Measurements from ENCODE around the gene RIC1.
"Not testable (repeated sequence)": the region's sequence is repeated elsewhere in the genome, so short reads cannot be mapped to it uniquely, and the experiment has no call there.

Gene RIC1

GRCh38 chr9:5650356-5651105, 21.6 kb downstream of the RIC1 start:
- H3K27ac ChIP-seq: no peak overlapping the region
- H3K4me2 ChIP-seq: peak overlapping the region in 2 of 11 experiments; percentile 13 to 26; a peak in 3 of 22 replicates
- TF ChIP-seq Cebpa-rat (IDR thresholded peaks at IDR 0.05): no peak
- peaks cover 75 to 100% (median 98%) of the 10 kb centered on the region in 11 experiments for H3K9me3 ChIP-seq (replicated peaks in 1 of 11)
- peak overlapping the region in 1 of 10 experiments; percentile 6; a peak in 5 of 20 replicates for H3K4me3 ChIP-seq
- peaks cover 0 to 33% (median 3%) of the 10 kb centered on the region in 10 experiments; a peak in 7 of 20 replicates for H3K4me1 ChIP-seq
- H4K20me1 ChIP-seq: peaks cover 46 to 98% (median 84%) of the 10 kb centered on the region in 11 experiments
- no peaks in the 10 kb centered on the region for H3K27me3 ChIP-seq
- H3K9ac ChIP-seq: no peak overlapping the region
- H3K36me3 ChIP-seq: peaks cover 13 to 99% (median 84%) of the 10 kb centered on the region in 11 experiments; a peak in 20 of 22 replicates

- Histone ChIP-seq H3K36me3 (peaks cover 13 to 98% (median 82%) of the 10 kb centered on the region in 11 experiments; a peak in 20 of 22 replicates), H3K9ac (no peak overlapping the region), H3K4me2 (peak overlapping the region in 2 of 11 experiments; percentile 13 to 26; a peak in 2 of 22 replicates), H3K27me3 (no peaks in the 10 kb centered on the region), H4K20me1 (peaks cover 53 to 98% (median 84%) of the 10 kb centered on the region in 11 experiments), H3K9me3 (replicated peaks in 1 of 11) (peaks cover 71 to 99% (median 95%) of the 10 kb centered on the region in 11 experiments), H3K4me3 (no peak overlapping the region; a peak in 4 of 20 replicates), H3K4me1 (peaks cover 0 to 33% (median 3%) of the 10 kb centered on the region in 10 experiments; a peak in 7 of 20 replicates), H3K27ac (no peak overlapping the region)
- no peak for TF ChIP-seq Cebpa-rat (IDR thresholded peaks at IDR 0.05)
Observed at GRCh38 chr9:5651246-5651645, 22.3 kb downstream of the RIC1 start.

- Histone ChIP-seq H3K27me3 (no peaks in the 10 kb centered on the region), H3K9me3 (replicated peaks in 1 of 11) (peaks cover 59 to 94% (median 84%) of the 10 kb centered on the region in 11 experiments), H3K9ac (no peak overlapping the region), H4K20me1 (peaks cover 58 to 99% (median 95%) of the 10 kb centered on the region in 11 experiments), H3K4me3 (no peak overlapping the region), H3K4me1 (peaks cover 0 to 33% (median 0%) of the 10 kb centered on the region in 10 experiments; a peak in 5 of 20 replicates), H3K4me2 (no peak overlapping the region), H3K27ac (no peak overlapping the region), H3K36me3 (peaks cover 28 to 98% (median 90%) of the 10 kb centered on the region in 11 experiments; a peak in 21 of 22 replicates)
- TF ChIP-seq Cebpa-rat (IDR thresholded peaks at IDR 0.05): no peak
Observed at GRCh38 chr9:5652821-5653220, 23.9 kb downstream of the RIC1 start.

- Histone ChIP-seq H3K4me1 (peaks cover 0 to 39% (median 0%) of the 10 kb centered on the region in 10 experiments; a peak in 6 of 20 replicates), H3K9me3 (replicated peaks in 1 of 11) (peaks cover 46 to 100% (median 97%) of the 10 kb centered on the region in 11 experiments), H3K36me3 (peaks cover 83 to 100% (median 100%) of the 10 kb centered on the region in 11 experiments), H4K20me1 (peaks cover 43 to 100% (median 78%) of the 10 kb centered on the region in 11 experiments; a peak in 21 of 22 replicates)
- H3K4me2 ChIP-seq, H3K27me3 ChIP-seq, H3K9ac ChIP-seq, H3K27ac ChIP-seq, H3K4me3 ChIP-seq: not testable (repeated sequence)
Observed at GRCh38 chr9:5662804-5663203, 33.9 kb downstream of the RIC1 start.

GRCh38 chr9:5665059-5665458, 36.2 kb downstream of the RIC1 start:
- H3K27me3 ChIP-seq: no peaks in the 10 kb centered on the region
- H3K36me3 ChIP-seq: peaks cover 74 to 100% (median 99%) of the 10 kb centered on the region in 11 experiments
- no peak overlapping the region for H3K4me3 ChIP-seq
- H3K9ac ChIP-seq: no peak overlapping the region
- TF ChIP-seq Cebpa-rat (IDR thresholded peaks at IDR 0.05): no peak
- peak overlapping the region in 2 of 11 experiments; percentile 15 to 43; a peak in 2 of 22 replicates for H3K4me2 ChIP-seq
- peaks cover 55 to 100% (median 91%) of the 10 kb centered on the region in 11 experiments; a peak in 21 of 22 replicates for H4K20me1 ChIP-seq
- H3K9me3 ChIP-seq (replicated peaks in 1 of 11): peaks cover 43 to 100% (median 100%) of the 10 kb centered on the region in 11 experiments
- no peak overlapping the region for H3K27ac ChIP-seq
- peaks cover 0 to 33% (median 0%) of the 10 kb centered on the region in 10 experiments; a peak in 6 of 20 replicates for H3K4me1 ChIP-seq

- Histone ChIP-seq H3K9ac (no peak overlapping the region), H3K36me3 (peaks cover 66 to 100% (median 98%) of the 10 kb centered on the region in 11 experiments), H3K4me1 (peaks cover 0 to 33% (median 0%) of the 10 kb centered on the region in 10 experiments; a peak in 6 of 20 replicates), H3K27ac (no peak overlapping the region), H3K4me2 (peak overlapping the region in 2 of 11 experiments; percentile 15 to 20; a peak in 1 of 22 replicates), H4K20me1 (peaks cover 69 to 100% (median 97%) of the 10 kb centered on the region in 11 experiments), H3K27me3 (no peaks in the 10 kb centered on the region), H3K9me3 (replicated peaks in 1 of 11) (peaks cover 20 to 97% (median 90%) of the 10 kb centered on the region in 11 experiments; a peak in 21 of 22 replicates), H3K4me3 (no peak overlapping the region)
- no peak for TF ChIP-seq Cebpa-rat (IDR thresholded peaks at IDR 0.05)
Observed at GRCh38 chr9:5667391-5667790, 38.5 kb downstream of the RIC1 start.

- H3K36me3 ChIP-seq: peaks cover 64 to 99% (median 85%) of the 10 kb centered on the region in 11 experiments
- no peak overlapping the region for H3K4me3 ChIP-seq
- H3K27ac ChIP-seq: no peak overlapping the region
- H4K20me1 ChIP-seq: peaks cover 66 to 98% (median 91%) of the 10 kb centered on the region in 11 experiments
- H3K9ac ChIP-seq: no peak overlapping the region
- H3K9me3 ChIP-seq (replicated peaks in 1 of 11): peaks cover 17 to 83% (median 70%) of the 10 kb centered on the region in 11 experiments; a peak in 20 of 22 replicates
- H3K4me2 ChIP-seq: no peak overlapping the region
- no peak for TF ChIP-seq Cebpa-rat (IDR thresholded peaks at IDR 0.05)
- peaks cover 0 to 19% (median 0%) of the 10 kb centered on the region in 10 experiments; a peak in 5 of 20 replicates for H3K4me1 ChIP-seq
- no peaks in the 10 kb centered on the region for H3K27me3 ChIP-seq
Observed at GRCh38 chr9:5670079-5670478, 41.2 kb downstream of the RIC1 start.

- peaks cover 60 to 99% (median 80%) of the 10 kb centered on the region in 11 experiments for H3K36me3 ChIP-seq
- H4K20me1 ChIP-seq: peaks cover 56 to 98% (median 80%) of the 10 kb centered on the region in 11 experiments
- peaks cover 24 to 78% (median 66%) of the 10 kb centered on the region in 11 experiments; a peak in 20 of 22 replicates for H3K9me3 ChIP-seq (replicated peaks in 1 of 11)
- TF ChIP-seq Cebpa-rat (IDR thresholded peaks at IDR 0.05): no peak
- no peaks in the 10 kb centered on the region for H3K27me3 ChIP-seq
- peaks cover 0 to 9% (median 0%) of the 10 kb centered on the region in 10 experiments; a peak in 4 of 20 replicates for H3K4me1 ChIP-seq
- 0 out of 22 replicates have a peak overlapping the region, but pooled peaks of 1 of the 11 experiments have one; percentile 3 for H3K9ac ChIP-seq
- peak overlapping the region in 1 of 11 experiments; percentile 5; a peak in 1 of 22 replicates for H3K27ac ChIP-seq
- H3K4me2 ChIP-seq: no peak overlapping the region
- no peak overlapping the region for H3K4me3 ChIP-seq
Observed at GRCh38 chr9:5671711-5672353, 42.9 kb downstream of the RIC1 start.

- peaks cover 38 to 72% (median 55%) of the 10 kb centered on the region in 11 experiments for H3K36me3 ChIP-seq
- H3K9me3 ChIP-seq (replicated peaks in 1 of 11): peaks cover 15 to 52% (median 42%) of the 10 kb centered on the region in 11 experiments; a peak in 20 of 22 replicates
- peaks cover 38 to 74% (median 53%) of the 10 kb centered on the region in 11 experiments; a peak in 21 of 22 replicates for H4K20me1 ChIP-seq
- H3K27ac ChIP-seq, H3K4me3 ChIP-seq, H3K4me1 ChIP-seq, H3K9ac ChIP-seq, H3K27me3 ChIP-seq, H3K4me2 ChIP-seq: not testable (repeated sequence)
Observed at GRCh38 chr9:5675046-5675445, 46.1 kb downstream of the RIC1 start.

GRCh38 chr9:5683591-5683990, 54.7 kb downstream of the RIC1 start:
- H4K20me1 ChIP-seq: peaks cover 3 to 39% (median 27%) of the 10 kb centered on the region in 11 experiments; a peak in 16 of 22 replicates
- peaks cover 13 to 47% (median 29%) of the 10 kb centered on the region in 11 experiments; a peak in 21 of 22 replicates for H3K36me3 ChIP-seq
- peaks cover 11 to 65% (median 46%) of the 10 kb centered on the region in 11 experiments; a peak in 21 of 22 replicates for H3K9me3 ChIP-seq (replicated peaks in 1 of 11)
- not testable (repeated sequence) for H3K4me2 ChIP-seq, H3K9ac ChIP-seq, H3K27ac ChIP-seq, H3K27me3 ChIP-seq
- H3K4me1 ChIP-seq: peaks cover 0 to 20% (median 0%) of the 10 kb centered on the region in 10 experiments; a peak in 3 of 20 replicates
- H3K4me3 ChIP-seq: 0 out of 20 replicates have a peak overlapping the region, but pooled peaks of 1 of the 10 experiments have one; percentile 11

All from BLaER1 treated with 17β-estradiol and CSF1 and Interleukin-3, amounts not matched to agents 10 nM and 100 nM (cell line).